Calu3 (cell line): ENCODE measurements around the gene CMTR1. TPM values are rescaled to one million over a fixed set of nuclear protein-coding genes. Genes with fewer than 3 reads are reported as not detected.

Experiments
- BruUV-seq: library from RNA; stranded (reverse); fragments of 400-500 nt; replicated peaks from 2 replicates; lab custom pipeline; 2021; lab: Mats Ljungman, UMichigan
- CTCF ChIA-PET: fragments of 300-600 bp; sonication (Branson Sonifier 250); formaldehyde crosslinking; loops from one replicate; lab custom pipeline; 2022; ENCODE audit warnings: antibody characterized with exemption; lab: Charles Lee
- DNase-seq: peaks from one replicate; pipeline ENCODE4 v3.0.0; 2022
- H3K27ac Mint-ChIP-seq: one replicate; pipeline ENCODE4 v1.8.0; 2022; ENCODE audit warnings: mixed read lengths; ENCODE audit not compliant: unreplicated experiment
- H3K27me3 Mint-ChIP-seq: one replicate; pipeline ENCODE4 v1.8.0; 2022; ENCODE audit warnings: mixed read lengths; ENCODE audit not compliant: unreplicated experiment
- H3K36me3 Mint-ChIP-seq: one replicate; pipeline ENCODE4 v1.8.0; 2022; ENCODE audit warnings: mild to moderate bottlenecking, moderate library complexity, mixed read lengths; ENCODE audit not compliant: insufficient read depth, unreplicated experiment
- H3K4me1 Mint-ChIP-seq: one replicate; pipeline ENCODE4 v1.8.0; 2022; ENCODE audit warnings: mild to moderate bottlenecking, low read depth, mixed read lengths; ENCODE audit not compliant: unreplicated experiment
- H3K4me3 Mint-ChIP-seq: one replicate; pipeline ENCODE4 v1.8.0; 2022; ENCODE audit warnings: mild to moderate bottlenecking, low read depth, moderate library complexity, mixed read lengths; ENCODE audit not compliant: unreplicated experiment
- H3K9me3 Mint-ChIP-seq: one replicate; pipeline ENCODE4 v1.8.0; 2022; ENCODE audit warnings: low read depth, mixed read lengths; ENCODE audit not compliant: unreplicated experiment
- intact Hi-C: fragments of 100-400 bp; cut with micrococcal nuclease; formaldehyde crosslinking; loops from one replicate; pipeline ENCODE4 v1.10.0; 2022; ENCODE audit not compliant: unreplicated experiment
- total RNA-seq: library from RNA; stranded (reverse); gene quantifications from 2 replicates; pipeline ENCODE4 v1.2.3, GENCODE V29; 2022
- TF ChIP-seq, protein P1 (sequence below): fragments of 200-600 bp; IDR thresholded peaks from one replicate; pipeline ENCODE4 v1.8.0; 2022; ENCODE audit warnings: antibody characterized with exemption; ENCODE audit not compliant: unreplicated experiment

Gene CMTR1
- total RNA-seq, 1 experiment from 2014 or later, result 50.3 TPM

DNA sequence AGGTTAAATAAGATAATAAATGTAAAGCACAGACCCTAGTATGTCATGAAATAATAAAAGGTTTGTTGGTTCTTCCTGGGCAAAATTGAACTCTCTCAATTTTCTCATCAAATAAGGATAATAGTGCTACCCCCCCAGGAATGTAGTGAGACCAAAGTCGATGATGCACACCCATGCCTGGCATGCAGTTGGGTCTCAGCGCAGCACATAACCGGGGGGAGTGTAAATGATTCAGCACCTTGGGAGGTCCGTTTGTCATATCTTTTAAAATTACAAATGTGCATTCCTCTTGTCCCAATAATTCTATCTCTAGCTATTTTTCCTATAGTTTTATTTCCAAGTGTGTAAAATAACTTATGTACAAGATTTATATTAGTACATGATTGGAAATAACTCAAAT, 98.0 kb downstream of the CMTR1 start:
- CTCF ChIA-PET, result interaction anchor here (0.6 kb wide), 2 partner anchors 34 to 625 kb away, joined by 3 to 4 read pairs; no protein-coding TSS in a partner anchor
- no peaks in the 10 kb centered on the region for H3K9me3 Mint-ChIP-seq
- H3K27ac Mint-ChIP-seq, result no peak overlapping the region
- H3K36me3 Mint-ChIP-seq, result no peaks in the 10 kb centered on the region
- H3K4me1 Mint-ChIP-seq, result no peaks in the 10 kb centered on the region
- H3K4me3 Mint-ChIP-seq, result no peak overlapping the region
- DNase-seq, result no peak
- BruUV-seq, result no TSS peak
- intact Hi-C loops, result no loop called here
- peaks cover 100% of the 10 kb centered on the region for H3K27me3 Mint-ChIP-seq
- TF ChIP-seq, protein P1, sequence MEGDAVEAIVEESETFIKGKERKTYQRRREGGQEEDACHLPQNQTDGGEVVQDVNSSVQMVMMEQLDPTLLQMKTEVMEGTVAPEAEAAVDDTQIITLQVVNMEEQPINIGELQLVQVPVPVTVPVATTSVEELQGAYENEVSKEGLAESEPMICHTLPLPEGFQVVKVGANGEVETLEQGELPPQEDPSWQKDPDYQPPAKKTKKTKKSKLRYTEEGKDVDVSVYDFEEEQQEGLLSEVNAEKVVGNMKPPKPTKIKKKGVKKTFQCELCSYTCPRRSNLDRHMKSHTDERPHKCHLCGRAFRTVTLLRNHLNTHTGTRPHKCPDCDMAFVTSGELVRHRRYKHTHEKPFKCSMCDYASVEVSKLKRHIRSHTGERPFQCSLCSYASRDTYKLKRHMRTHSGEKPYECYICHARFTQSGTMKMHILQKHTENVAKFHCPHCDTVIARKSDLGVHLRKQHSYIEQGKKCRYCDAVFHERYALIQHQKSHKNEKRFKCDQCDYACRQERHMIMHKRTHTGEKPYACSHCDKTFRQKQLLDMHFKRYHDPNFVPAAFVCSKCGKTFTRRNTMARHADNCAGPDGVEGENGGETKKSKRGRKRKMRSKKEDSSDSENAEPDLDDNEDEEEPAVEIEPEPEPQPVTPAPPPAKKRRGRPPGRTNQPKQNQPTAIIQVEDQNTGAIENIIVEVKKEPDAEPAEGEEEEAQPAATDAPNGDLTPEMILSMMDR, result no peak

Other genes starting within 250 kb of the CMTR1 start
- gene TBC1D22B, start 175.4 kb upstream of the CMTR1 start, total RNA-seq, result 14.6 and 14.8 TPM in 2 replicates
- gene TMEM217, start 175.1 kb upstream of the CMTR1 start, total RNA-seq, result 0.99 and 1.5 TPM in 2 replicates
- 16.8 and 17.1 TPM in 2 replicates for gene RNF8, start 79.2 kb upstream of the CMTR1 start, total RNA-seq
- 30.1 and 40.2 TPM in 2 replicates for gene CCDC167, start 66.7 kb downstream of the CMTR1 start, total RNA-seq